Measurements from ENCODE around the gene VPS37C.

DNA sequence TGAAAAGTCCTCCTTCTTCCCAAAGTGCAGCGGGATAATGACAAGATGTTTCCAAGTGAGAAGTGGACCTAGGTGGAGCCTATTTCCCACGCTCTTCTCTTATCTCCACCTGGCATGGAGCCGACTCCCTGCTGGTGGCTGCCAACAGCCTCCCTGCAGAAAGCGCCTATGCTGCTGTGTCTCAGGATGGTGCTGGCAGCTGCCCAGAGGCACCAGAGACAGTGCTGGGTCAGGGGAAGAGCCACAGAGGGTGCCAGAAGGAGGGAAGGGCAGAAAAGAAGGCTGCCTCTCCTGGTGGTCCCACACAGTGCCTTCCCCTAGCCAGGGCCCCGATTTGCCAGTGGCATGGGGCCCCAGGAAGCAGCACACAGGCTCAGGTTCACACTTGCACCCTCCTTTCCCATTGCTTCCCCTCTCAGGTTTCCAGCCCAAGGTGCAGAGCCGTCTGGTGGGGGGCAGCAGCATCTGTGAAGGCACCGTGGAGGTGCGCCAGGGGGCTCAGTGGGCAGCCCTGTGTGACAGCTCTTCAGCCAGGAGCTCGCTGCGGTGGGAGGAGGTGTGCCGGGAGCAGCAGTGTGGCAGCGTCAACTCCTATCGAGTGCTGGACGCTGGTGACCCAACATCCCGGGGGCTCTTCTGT is 39.9 kb downstream of the VPS37C start:
- TF ChIP-seq CTCF (IDR thresholded peaks at IDR 0.05; ENCODE audit: low read depth, low read length, missing input control) (no peak), YY1 (IDR thresholded peaks at IDR 0.05) (no peak), TAF1 (conservative IDR thresholded peaks at IDR 0.05) (no peak), JUND (IDR thresholded peaks at IDR 0.05) (no peak), RAD21 (IDR thresholded peaks at IDR 0.05) (no peak), SP1 (IDR thresholded peaks at IDR 0.05) (no peak), EGR1 (IDR thresholded peaks at IDR 0.05; ENCODE audit: low read depth in 2 of 2) (no peak), HNF4A (conservative IDR thresholded peaks at IDR 0.05) (no peak), RXRA (IDR thresholded peaks at IDR 0.05) (no peak), ATF3 (IDR thresholded peaks at IDR 0.05) (no peak), ZBTB33 (IDR thresholded peaks at IDR 0.05) (no peak), FOXA1 (IDR thresholded peaks at IDR 0.05) (no peak)
- TF ChIP-seq, protein P1, sequence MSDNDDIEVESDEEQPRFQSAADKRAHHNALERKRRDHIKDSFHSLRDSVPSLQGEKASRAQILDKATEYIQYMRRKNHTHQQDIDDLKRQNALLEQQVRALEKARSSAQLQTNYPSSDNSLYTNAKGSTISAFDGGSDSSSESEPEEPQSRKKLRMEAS (IDR thresholded peaks at IDR 0.05) = no peak
- TF ChIP-seq, protein P2, sequence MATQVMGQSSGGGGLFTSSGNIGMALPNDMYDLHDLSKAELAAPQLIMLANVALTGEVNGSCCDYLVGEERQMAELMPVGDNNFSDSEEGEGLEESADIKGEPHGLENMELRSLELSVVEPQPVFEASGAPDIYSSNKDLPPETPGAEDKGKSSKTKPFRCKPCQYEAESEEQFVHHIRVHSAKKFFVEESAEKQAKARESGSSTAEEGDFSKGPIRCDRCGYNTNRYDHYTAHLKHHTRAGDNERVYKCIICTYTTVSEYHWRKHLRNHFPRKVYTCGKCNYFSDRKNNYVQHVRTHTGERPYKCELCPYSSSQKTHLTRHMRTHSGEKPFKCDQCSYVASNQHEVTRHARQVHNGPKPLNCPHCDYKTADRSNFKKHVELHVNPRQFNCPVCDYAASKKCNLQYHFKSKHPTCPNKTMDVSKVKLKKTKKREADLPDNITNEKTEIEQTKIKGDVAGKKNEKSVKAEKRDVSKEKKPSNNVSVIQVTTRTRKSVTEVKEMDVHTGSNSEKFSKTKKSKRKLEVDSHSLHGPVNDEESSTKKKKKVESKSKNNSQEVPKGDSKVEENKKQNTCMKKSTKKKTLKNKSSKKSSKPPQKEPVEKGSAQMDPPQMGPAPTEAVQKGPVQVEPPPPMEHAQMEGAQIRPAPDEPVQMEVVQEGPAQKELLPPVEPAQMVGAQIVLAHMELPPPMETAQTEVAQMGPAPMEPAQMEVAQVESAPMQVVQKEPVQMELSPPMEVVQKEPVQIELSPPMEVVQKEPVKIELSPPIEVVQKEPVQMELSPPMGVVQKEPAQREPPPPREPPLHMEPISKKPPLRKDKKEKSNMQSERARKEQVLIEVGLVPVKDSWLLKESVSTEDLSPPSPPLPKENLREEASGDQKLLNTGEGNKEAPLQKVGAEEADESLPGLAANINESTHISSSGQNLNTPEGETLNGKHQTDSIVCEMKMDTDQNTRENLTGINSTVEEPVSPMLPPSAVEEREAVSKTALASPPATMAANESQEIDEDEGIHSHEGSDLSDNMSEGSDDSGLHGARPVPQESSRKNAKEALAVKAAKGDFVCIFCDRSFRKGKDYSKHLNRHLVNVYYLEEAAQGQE (IDR thresholded peaks at IDR 0.05) = no peak
